ACC112 (cell line): ENCODE measurements around the gene EXD2.
"Not testable (repeated sequence)": the region's sequence is repeated elsewhere in the genome, so short reads cannot be mapped to it uniquely, and the experiment has no call there.

ENCODE experiments used
- H2AFZ ChIP-seq: fragments of 200-600 bp; sonication (generic); one replicate; pipeline ENCODE4 v1.6.0; 2017; ENCODE audit warnings: antibody characterized with exemption, low read length; ENCODE audit not compliant: unreplicated experiment
- H3K27ac ChIP-seq: fragments of 200-600 bp; sonication (generic); 2 replicates; pipeline ENCODE4 v1.5.1; 2014; ENCODE audit warnings: low read depth, mild to moderate bottlenecking, antibody characterized with exemption, low read length, moderate library complexity
- H3K27me3 ChIP-seq: fragments of 200-600 bp; sonication (generic); 2 replicates; pipeline ENCODE4 v1.6.1; 2014; ENCODE audit warnings: mild to moderate bottlenecking, antibody characterized with exemption, low read length, moderate library complexity, mixed read lengths; ENCODE audit not compliant: insufficient read depth
- H3K36me3 ChIP-seq: fragments of 200-600 bp; sonication (generic); 2 replicates; pipeline ENCODE4 v1.6.1; 2016; ENCODE audit warnings: mild to moderate bottlenecking, antibody characterized with exemption, low read length, moderate library complexity, mixed read lengths; ENCODE audit not compliant: insufficient read depth
- H3K4me1 ChIP-seq: fragments of 200-600 bp; sonication (generic); one replicate; pipeline ENCODE4 v1.6.1; 2016; ENCODE audit warnings: low read length, mixed read lengths; ENCODE audit not compliant: insufficient read depth, unreplicated experiment, control insufficient read depth
- H3K4me3 ChIP-seq: fragments of 200-600 bp; sonication (generic); 2 replicates; pipeline ENCODE4 v1.5.1; 2014; ENCODE audit warnings: mild to moderate bottlenecking, low read depth, low read length
- H3K79me2 ChIP-seq: fragments of 200-600 bp; sonication (generic); one replicate; pipeline ENCODE4 v1.6.0; 2016; ENCODE audit warnings: low read length; ENCODE audit not compliant: control insufficient read depth, unreplicated experiment, insufficient read depth

The EXD2 gene

DNA sequence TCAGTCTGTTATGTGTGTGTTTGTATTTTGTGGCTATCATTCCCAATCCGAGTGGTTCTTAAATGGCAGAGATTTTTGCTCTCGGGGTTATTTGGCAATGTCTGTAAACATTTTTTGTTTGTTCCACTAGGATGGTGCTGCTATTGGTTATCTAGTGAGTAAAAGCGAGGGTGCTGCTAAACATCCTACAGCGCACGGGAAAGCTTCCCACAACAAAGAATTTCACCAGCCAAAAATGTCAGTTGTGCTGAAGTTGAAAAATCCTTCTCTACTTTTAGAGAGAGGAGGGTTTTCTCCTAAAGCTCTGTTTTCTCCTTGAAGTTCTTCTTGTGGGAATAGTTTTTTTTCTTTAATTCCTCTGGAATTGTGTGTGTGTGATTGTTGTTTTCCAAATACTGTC lies 2.4 kb downstream of the EXD2 start:
- Histone ChIP-seq H3K79me2 (peaks cover 11% of the 10 kb centered on the region), H3K4me1 (peaks cover 4% of the 10 kb centered on the region), H3K27ac (no peak overlapping the region), H3K36me3 (no peaks in the 10 kb centered on the region), H3K4me3 (no peak overlapping the region), H2AFZ (no peak overlapping the region), H3K27me3 (no peaks in the 10 kb centered on the region)

DNA sequence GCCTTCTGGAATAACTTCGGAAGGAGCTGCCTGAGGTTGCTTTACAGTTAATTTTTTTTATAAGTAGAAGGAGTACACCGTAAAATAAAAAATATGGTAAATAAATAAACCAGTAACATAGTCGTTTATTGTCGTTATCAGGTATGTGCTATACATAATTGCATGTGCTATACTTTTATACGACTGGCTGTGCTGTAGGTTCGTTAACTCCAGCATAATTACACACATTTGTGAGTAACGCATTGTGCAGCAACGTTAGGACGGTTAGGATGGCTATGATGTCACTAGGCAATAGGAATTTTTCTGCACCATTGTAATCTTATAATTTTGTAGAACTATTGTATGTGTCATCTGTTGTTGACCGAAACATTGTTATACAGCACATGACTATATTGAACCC lies 8.5 kb downstream of the EXD2 start:
- no peak overlapping the region for H3K4me3 ChIP-seq
- H3K79me2 ChIP-seq: peaks cover 7% of the 10 kb centered on the region
- no peak overlapping the region for H2AFZ ChIP-seq
- H3K27ac ChIP-seq: no peak overlapping the region
- no peaks in the 10 kb centered on the region for H3K36me3 ChIP-seq
- no peaks in the 10 kb centered on the region for H3K27me3 ChIP-seq
- no peaks in the 10 kb centered on the region for H3K4me1 ChIP-seq

DNA sequence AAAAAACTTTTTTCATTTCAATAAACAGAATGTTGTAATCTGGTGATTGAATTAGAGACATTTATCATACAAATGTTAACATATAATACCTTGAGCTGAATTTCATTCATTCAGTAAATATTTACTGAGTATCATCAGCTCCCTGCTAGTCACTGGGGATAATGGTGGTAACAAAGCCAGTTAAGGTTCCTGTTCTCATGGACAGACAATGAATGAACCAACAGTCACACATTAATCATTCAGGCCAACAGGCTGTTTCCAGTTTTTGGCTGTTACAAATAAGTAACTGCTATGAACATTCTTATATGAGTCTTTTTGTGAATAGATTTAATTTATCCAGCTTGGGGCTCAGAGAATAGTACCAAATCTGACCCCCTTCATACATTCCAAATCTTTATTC lies 13.5 kb downstream of the EXD2 start:
- no peaks in the 10 kb centered on the region for H3K4me1 ChIP-seq
- H3K27ac ChIP-seq: 0 out of 2 replicates have a peak overlapping the region, but pooled peaks have one; percentile 1
- H3K4me3 ChIP-seq: no peak overlapping the region
- no peak overlapping the region for H2AFZ ChIP-seq
- no peaks in the 10 kb centered on the region for H3K36me3 ChIP-seq
- no peaks in the 10 kb centered on the region for H3K27me3 ChIP-seq
- peaks cover 3% of the 10 kb centered on the region for H3K79me2 ChIP-seq

DNA sequence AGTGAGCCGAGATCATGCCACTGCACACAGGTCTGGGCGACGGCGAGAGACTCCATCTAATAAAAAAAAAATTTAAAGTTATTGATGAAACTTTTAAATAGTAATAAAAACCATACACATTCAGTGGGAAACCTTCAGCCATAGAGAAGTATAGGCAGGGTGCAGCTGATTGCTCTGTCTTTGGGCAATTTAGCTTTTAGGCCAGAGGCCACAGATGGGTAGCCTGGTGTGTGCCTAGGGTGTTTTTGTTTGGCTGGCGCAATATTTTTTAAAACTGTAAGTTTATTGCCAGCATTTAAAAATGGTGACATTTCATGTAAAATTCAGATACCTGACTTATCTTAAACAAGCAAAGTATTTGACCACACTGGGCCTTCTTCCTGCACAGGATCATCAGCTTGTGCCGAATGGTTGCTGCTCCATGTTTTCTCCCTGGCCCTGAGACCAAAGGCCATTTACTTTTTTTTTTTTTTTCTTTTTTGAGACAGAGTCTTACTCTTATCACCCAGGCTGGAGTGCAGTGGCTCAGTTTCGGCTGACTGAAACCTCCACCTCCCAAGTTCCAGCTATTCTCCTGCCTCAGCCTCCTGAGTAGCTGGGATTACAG lies 16.2 kb downstream of the EXD2 start:
- Histone ChIP-seq H3K4me1 (no peaks in the 10 kb centered on the region), H3K4me3 (no peak overlapping the region), H3K27ac (no peak overlapping the region), H3K27me3 (no peaks in the 10 kb centered on the region), H3K79me2 (peaks cover 3% of the 10 kb centered on the region), H2AFZ (no peak overlapping the region), H3K36me3 (no peaks in the 10 kb centered on the region)

DNA sequence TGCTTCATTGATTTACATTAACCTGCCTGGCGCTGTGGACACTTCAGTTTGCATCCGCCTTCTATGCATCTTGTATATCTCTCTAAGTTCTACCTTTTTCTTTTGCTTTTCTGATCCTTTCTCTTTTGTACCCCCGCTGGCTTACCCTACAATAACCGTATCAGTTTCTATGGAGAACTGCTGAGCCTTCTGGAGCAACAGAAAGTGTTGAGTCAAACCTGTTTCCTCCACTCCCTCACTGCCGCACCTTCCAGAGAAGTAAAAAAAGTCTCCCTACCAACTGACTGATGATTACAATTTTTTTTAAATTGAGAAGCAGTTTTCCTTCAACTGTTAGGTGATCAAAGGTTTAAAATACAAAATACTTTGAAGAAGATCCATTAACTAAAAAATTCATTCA lies 17.4 kb downstream of the EXD2 start:
- H2AFZ ChIP-seq: no peak overlapping the region
- H3K4me1 ChIP-seq: no peaks in the 10 kb centered on the region
- H3K27me3 ChIP-seq: no peaks in the 10 kb centered on the region
- H3K79me2 ChIP-seq: no peaks in the 10 kb centered on the region
- H3K4me3 ChIP-seq: no peak overlapping the region
- no peaks in the 10 kb centered on the region for H3K36me3 ChIP-seq
- no peak overlapping the region for H3K27ac ChIP-seq

DNA sequence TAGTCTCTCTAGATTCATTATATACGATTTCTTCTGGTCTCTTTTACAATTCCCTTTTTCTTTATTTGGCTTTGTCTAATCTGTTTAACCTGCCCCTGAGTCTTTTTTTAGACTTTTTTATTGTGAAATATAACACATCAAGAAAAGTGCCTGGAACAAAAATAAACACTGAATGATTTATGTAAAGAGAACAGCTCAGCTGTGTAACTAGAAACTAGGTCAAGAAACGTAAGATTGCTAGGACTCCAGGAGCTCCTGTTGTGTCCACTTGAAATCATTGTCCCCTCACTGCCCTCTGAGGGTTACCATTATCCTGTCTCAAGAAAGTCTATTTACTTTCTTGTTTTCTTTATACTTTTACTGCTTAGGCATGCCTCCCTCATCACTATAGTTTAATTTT lies 23.1 kb downstream of the EXD2 start:
- no peak overlapping the region for H2AFZ ChIP-seq
- no peak overlapping the region for H3K4me3 ChIP-seq
- no peaks in the 10 kb centered on the region for H3K36me3 ChIP-seq
- H3K79me2 ChIP-seq: no peaks in the 10 kb centered on the region
- no peaks in the 10 kb centered on the region for H3K27me3 ChIP-seq
- no peak overlapping the region for H3K27ac ChIP-seq
- H3K4me1 ChIP-seq: no peaks in the 10 kb centered on the region

DNA sequence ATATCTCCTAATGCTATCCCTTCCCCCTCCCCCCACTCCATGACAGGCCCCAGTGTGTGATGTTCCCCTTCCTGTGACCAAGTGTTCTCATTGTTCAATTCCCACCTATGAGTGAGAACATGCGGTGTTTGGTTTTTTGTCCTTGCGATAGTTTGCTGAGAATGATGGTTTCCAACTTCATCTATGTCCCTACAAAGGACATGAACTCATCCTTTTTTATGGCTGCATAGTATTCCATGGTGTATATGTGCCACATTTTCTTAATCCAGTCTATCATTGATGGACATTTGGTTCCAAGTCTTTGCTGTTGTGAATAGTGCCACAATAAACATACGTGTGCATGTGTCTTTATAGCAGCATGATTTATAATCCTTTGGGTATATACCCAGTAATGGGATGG lies 26.4 kb downstream of the EXD2 start:
- not testable (repeated sequence) for H3K4me1 ChIP-seq, H3K27ac ChIP-seq

DNA sequence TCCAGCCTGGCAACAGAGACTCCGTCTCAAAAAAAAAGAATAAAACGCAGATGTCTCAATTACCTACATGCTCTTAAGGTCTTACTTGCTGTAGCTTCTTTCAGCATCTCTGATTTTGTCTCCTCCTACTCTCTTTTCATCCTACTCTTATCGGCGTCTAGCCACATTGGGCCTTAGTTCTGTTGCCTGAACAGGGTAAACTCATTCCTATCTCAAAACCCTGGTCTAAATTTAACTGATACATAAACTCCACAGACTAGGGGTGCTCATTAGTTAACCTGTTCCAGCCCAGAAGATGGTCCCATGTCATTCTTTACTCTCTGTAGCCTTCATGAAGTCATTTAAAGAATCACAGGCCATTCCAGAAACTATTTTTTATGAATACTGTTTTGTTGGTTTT lies 33.6 kb downstream of the EXD2 start:
- no peak overlapping the region for H2AFZ ChIP-seq
- H3K36me3 ChIP-seq: peaks cover 4% of the 10 kb centered on the region; the same call in 1 of the 2 replicates
- no peak overlapping the region for H3K4me3 ChIP-seq
- no peaks in the 10 kb centered on the region for H3K27me3 ChIP-seq
- H3K27ac ChIP-seq: no peak overlapping the region
- no peaks in the 10 kb centered on the region for H3K4me1 ChIP-seq
- H3K79me2 ChIP-seq: no peaks in the 10 kb centered on the region

More for the DNA sequence above, 26.4 kb downstream of the EXD2 start:
- not testable (repeated sequence) for H2AFZ ChIP-seq, H3K36me3 ChIP-seq, H3K4me3 ChIP-seq, H3K79me2 ChIP-seq, H3K27me3 ChIP-seq

DNA sequence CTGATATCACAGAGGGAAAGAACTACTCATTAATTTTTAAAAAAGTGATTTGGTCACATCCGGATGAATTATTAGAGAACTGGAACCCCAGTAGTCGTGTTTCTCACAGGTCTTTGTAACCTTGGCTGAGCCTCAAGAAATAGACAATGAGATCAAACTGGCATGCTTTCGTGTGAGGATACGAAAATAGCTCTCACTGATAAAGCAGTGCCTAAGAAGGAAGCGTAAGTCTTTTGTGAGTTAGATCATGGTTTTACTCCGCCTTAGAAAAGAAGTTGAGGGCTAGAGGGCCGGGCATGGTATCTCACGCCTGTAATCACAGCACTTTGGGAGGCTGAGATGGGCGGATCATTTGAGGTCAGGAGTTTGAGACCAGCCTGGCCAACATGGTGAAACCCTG lies 34.9 kb downstream of the EXD2 start:
- H2AFZ ChIP-seq: no peak overlapping the region
- H3K79me2 ChIP-seq: no peaks in the 10 kb centered on the region
- H3K4me1 ChIP-seq: no peaks in the 10 kb centered on the region
- H3K27me3 ChIP-seq: no peaks in the 10 kb centered on the region
- peaks cover 4% of the 10 kb centered on the region; the same call in 1 of the 2 replicates for H3K36me3 ChIP-seq
- no peak overlapping the region for H3K27ac ChIP-seq
- H3K4me3 ChIP-seq: no peak overlapping the region

DNA sequence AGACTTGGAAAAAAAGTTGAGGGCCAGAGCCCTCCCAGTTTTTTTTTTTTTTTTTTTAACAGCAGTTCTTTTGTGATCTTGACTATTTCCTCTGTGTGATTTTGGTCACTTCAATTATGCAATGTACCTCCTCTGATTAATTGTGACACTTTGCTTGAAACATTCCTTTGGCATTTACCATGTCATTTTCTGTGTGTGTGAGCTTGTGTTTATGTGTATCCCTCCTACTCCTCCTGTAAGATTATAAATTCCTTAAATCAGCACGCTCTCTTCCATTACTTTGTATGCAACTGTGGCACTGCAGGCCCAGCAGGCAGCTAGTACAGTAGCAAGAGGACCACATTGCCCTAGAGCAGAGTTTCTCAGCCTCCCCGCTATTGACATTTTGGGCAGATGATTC lies 35.4 kb downstream of the EXD2 start:
- H3K4me3 ChIP-seq: no peak overlapping the region
- no peaks in the 10 kb centered on the region for H3K27me3 ChIP-seq
- no peak overlapping the region for H2AFZ ChIP-seq
- H3K4me1 ChIP-seq: no peaks in the 10 kb centered on the region
- H3K79me2 ChIP-seq: no peaks in the 10 kb centered on the region
- H3K27ac ChIP-seq: no peak overlapping the region
- peaks cover 4% of the 10 kb centered on the region; the same call in 1 of the 2 replicates for H3K36me3 ChIP-seq

DNA sequence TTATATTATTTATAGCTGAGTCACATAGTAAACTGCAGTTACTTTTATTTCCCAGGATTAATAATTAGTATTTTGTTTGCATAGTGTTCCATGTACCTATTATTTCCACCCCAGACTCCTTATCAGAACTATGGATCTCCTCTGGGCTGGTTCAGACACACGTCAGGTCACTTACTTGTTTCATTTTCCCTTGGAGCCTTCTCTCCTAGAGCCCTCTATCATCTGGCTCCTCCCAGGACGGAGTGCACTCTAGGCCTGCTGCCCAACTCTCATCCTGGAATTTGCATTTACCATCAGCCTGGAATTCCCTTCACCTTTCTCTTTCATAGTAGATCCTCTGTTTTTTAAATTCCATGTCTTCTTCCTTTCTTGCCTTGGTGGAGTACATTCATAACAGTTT lies 40.2 kb downstream of the EXD2 start:
- Histone ChIP-seq H3K79me2 (no peaks in the 10 kb centered on the region), H2AFZ (no peak overlapping the region), H3K4me3 (no peak overlapping the region), H3K27ac (no peak overlapping the region), H3K4me1 (no peaks in the 10 kb centered on the region), H3K27me3 (no peaks in the 10 kb centered on the region), H3K36me3 (peaks cover 4% of the 10 kb centered on the region; the same call in 1 of the 2 replicates)
